Gastroesophageal sphincter (tissue), 4 donors: ENCODE measurements around the gene SAP25. TPM values are rescaled to one million over a fixed set of nuclear protein-coding genes. Genes with fewer than 3 reads are reported as not detected.

Experiments used
- ATAC-seq: fragments of 150-250 bp; one replicate; pipeline ENCODE4 v1.9.1; 2016; ENCODE audit warnings: mild to moderate bottlenecking, moderate library complexity
- H3K27ac ChIP-seq, 4 donors: fragments of 200-600 bp; sonication (generic) in 3 of 4; 1 replicate in 3 of 4; 2 replicates in 1 of 4; pipeline ENCODE4 v1.5.1; 2016 to 2019
- H3K27me3 ChIP-seq: fragments of 200-600 bp; sonication (generic); one replicate; pipeline ENCODE4 v1.5.1; 2019
- H3K36me3 ChIP-seq, 2 donors: fragments of 200-600 bp; sonication (generic); one replicate each; pipeline ENCODE4 v1.5.1; 2019; ENCODE audit warnings: control low read depth in 1 of 2
- H3K4me1 ChIP-seq, 3 donors: fragments of 200-600 bp; sonication (generic); 1 replicate in 2 of 3; 2 replicates in 1 of 3; pipeline ENCODE4 v1.5.1; 2016 to 2019; ENCODE audit warnings: control low read depth in 2 of 3
- H3K4me3 ChIP-seq, 2 donors: fragments of 200-600 bp; sonication (generic); one replicate each; pipeline ENCODE4 v1.5.1; 2019; ENCODE audit warnings: mild to moderate bottlenecking in 1 of 2, moderate library complexity in 1 of 2
- H3K9me3 ChIP-seq, 3 donors: fragments of 200-600 bp; sonication (generic); one replicate each; pipeline ENCODE4 v1.5.1; 2017 to 2019; ENCODE audit warnings: control low read depth in 2 of 3
- CTCF ChIP-seq, 4 experiments: fragments of 200-600 bp in 2 of 4; fragments of 450-650 bp in 2 of 4; sonication (generic) in 1 of 4; IDR thresholded peaks; one replicate each; pipeline ENCODE4 v1.5.1; 2017 to 2019; ENCODE audit warnings: antibody characterized with exemption in 4 of 4, mild to moderate bottlenecking in 2 of 4, moderate library complexity in 2 of 4
- EP300 ChIP-seq: sonication (generic); formaldehyde crosslinking; IDR thresholded peaks from one replicate; pipeline ENCODE4 v1.6.1; 2017; ENCODE audit warnings: antibody characterized with exemption, mild to moderate bottlenecking
- POLR2A ChIP-seq, 2 donors: fragments of 450-650 bp; IDR thresholded peaks; one replicate each; pipeline ENCODE4 v1.6.1; 2017; ENCODE audit warnings: antibody characterized with exemption in 2 of 2, mild to moderate bottlenecking in 2 of 2, moderate library complexity in 1 of 2
- POLR2AphosphoS5 ChIP-seq: sonication (generic); formaldehyde crosslinking; IDR thresholded peaks from one replicate; pipeline ENCODE4 v1.6.1; 2017; ENCODE audit warnings: antibody characterized with exemption
- WGBS, 2 donors: methylation state at CpG; one replicate each; pipeline ENCODE4 v1.1.5; 2018; ENCODE audit warnings: low coverage in 1 of 2; 5-methylcytosine and 5-hydroxymethylcytosine counted together
- total RNA-seq, 4 donors: library from RNA; depleted of rRNA; stranded (reverse); fragments of >200 nt; gene quantifications; one replicate each; pipeline ENCODE4 v1.1.0, GENCODE V29; 2016

Gene SAP25
- total RNA-seq, 4 donors from 2014 or later: 5.6 TPM; not detected in 3

GRCh38 chr7:100578246-100579183 lies 4.8 kb upstream of the SAP25 start:
- Histone ChIP-seq H3K27me3 (peaks cover 31% of the 10 kb centered on the region), H3K9me3 (no peaks in the 10 kb centered on the region), H3K4me1 (peaks cover 0 to 18% (median 12%) of the 10 kb centered on the region in 3 donors), H3K36me3 (peaks cover 0 to 100% of the 10 kb centered on the region in 2 donors), H3K4me3 (no peak overlapping the region), H3K27ac (no peak overlapping the region)
- TF ChIP-seq POLR2A (IDR thresholded peaks at IDR 0.05): no peak
- TF ChIP-seq CTCF (IDR thresholded peaks at IDR 0.05): no peak
- TF ChIP-seq EP300: no peak
- ATAC-seq: no peak
- WGBS, 2 donors: 78% methylated on average over 7 of the region's 28 CpGs; no CpG with 5 or more reads in 1 of the 2 donors

GRCh38 chr7:100577507-100577906 lies 3.8 kb upstream of the SAP25 start:
- WGBS, 2 donors: 100% methylated on average over 1 of the region's 14 CpGs; no CpG with 5 or more reads in 1 of the 2 donors
- no peak for ATAC-seq
- Histone ChIP-seq H3K27me3 (peaks cover 41% of the 10 kb centered on the region), H3K9me3 (no peaks in the 10 kb centered on the region), H3K4me3 (no peak overlapping the region), H3K27ac (no peak overlapping the region), H3K4me1 (peaks cover 0 to 8% (median 2%) of the 10 kb centered on the region in 3 donors), H3K36me3 (peaks cover 0 to 94% of the 10 kb centered on the region in 2 donors)
- TF ChIP-seq CTCF (IDR thresholded peaks at IDR 0.05): no peak
- TF ChIP-seq POLR2AphosphoS5: no peak
- TF ChIP-seq POLR2A (IDR thresholded peaks at IDR 0.05): no peak
- no peak for TF ChIP-seq EP300

GRCh38 chr7:100577103-100577502 lies 3.4 kb upstream of the SAP25 start:
- Histone ChIP-seq H3K4me3 (no peak overlapping the region), H3K4me1 (peaks cover 0 to 4% (median 0%) of the 10 kb centered on the region in 3 donors), H3K9me3 (no peaks in the 10 kb centered on the region), H3K27ac (no peak overlapping the region), H3K27me3 (peaks cover 45% of the 10 kb centered on the region), H3K36me3 (peaks cover 0 to 92% of the 10 kb centered on the region in 2 donors)
- ATAC-seq: no peak
- 88 to 89% methylated on average over 3 to 5 of the region's 24 CpGs for WGBS, 2 donors
- no peak for TF ChIP-seq POLR2A (IDR thresholded peaks at IDR 0.05)
- TF ChIP-seq EP300: no peak
- no peak for TF ChIP-seq POLR2AphosphoS5
- no peak for TF ChIP-seq CTCF (IDR thresholded peaks at IDR 0.05)

- Histone ChIP-seq H3K4me3 (no peak overlapping the region), H3K36me3 (peaks cover 0 to 86% of the 10 kb centered on the region in 2 donors), H3K9me3 (no peaks in the 10 kb centered on the region), H3K27me3 (peaks cover 51% of the 10 kb centered on the region), H3K27ac (no peak overlapping the region), H3K4me1 (no peaks in the 10 kb centered on the region)
- WGBS, 2 donors: 86 to 96% methylated on average over 4 of the region's 13 CpGs
- no peak for ATAC-seq
- TF ChIP-seq POLR2AphosphoS5 (no peak), CTCF (IDR thresholded peaks at IDR 0.05) (no peak), EP300 (no peak), POLR2A (IDR thresholded peaks at IDR 0.05) (no peak)
Measured at GRCh38 chr7:100576384-100576993, 2.8 kb upstream of the SAP25 start.
